Upper lobe of right lung (tissue), 1 donor: ENCODE data around the gene XYLT1. TPM values are rescaled to one million over a fixed set of nuclear protein-coding genes. Genes with fewer than 3 reads are reported as not detected.
A peak's percentile ranks its signal among the peaks of the same experiment; 100 is the strongest.

Experiments
- ATAC-seq: fragments of 200-7000 bp; cut with Tn5 transposase; one replicate; pipeline ENCODE4 v1.9.1; 2020; ENCODE audit warnings: mild to moderate bottlenecking, moderate library complexity
- DNase-seq: peaks from one replicate; pipeline ENCODE4 v3.0.0-alpha.2; 2020
- H3K27ac ChIP-seq: fragments of 200-600 bp; one replicate; pipeline ENCODE4 v1.8.0; 2022
- H3K27me3 ChIP-seq: fragments of 200-600 bp; one replicate; pipeline ENCODE4 v1.8.0; 2022; ENCODE audit warnings: mild to moderate bottlenecking
- H3K36me3 ChIP-seq: fragments of 200-600 bp; one replicate; pipeline ENCODE4 v1.8.0; 2022
- H3K4me1 ChIP-seq: fragments of 200-600 bp; one replicate; pipeline ENCODE4 v1.8.0; 2022
- H3K4me3 ChIP-seq: fragments of 200-600 bp; one replicate; pipeline ENCODE4 v1.8.0; 2022; ENCODE audit warnings: mild to moderate bottlenecking
- H3K9me3 ChIP-seq: fragments of 200-600 bp; one replicate; pipeline ENCODE4 v1.8.0; 2022
- CTCF ChIP-seq: fragments of 200-600 bp; IDR thresholded peaks from one replicate; pipeline ENCODE4 v1.8.0; 2022; ENCODE audit warnings: antibody characterized with exemption
- intact Hi-C: fragments of 100-400 bp; cut with DNase I; formaldehyde crosslinking; loops from one replicate; pipeline ENCODE4 v1.11.0; 2022
- total RNA-seq: library from RNA; stranded (reverse); fragmentation: NEBNext Ultra II Directional; extraction: Animal tissue kit (Norgen Biotek cat#: 25700); gene quantifications from one replicate; pipeline ENCODE4 v1.2.1, GENCODE V29; 2021
- donor health status: DM: no; HTN: yes; CAD: no; lungs with severe emphysema.

Gene XYLT1
- total RNA-seq, 1 donor from 2014 or later = 12.1 TPM

DNA sequence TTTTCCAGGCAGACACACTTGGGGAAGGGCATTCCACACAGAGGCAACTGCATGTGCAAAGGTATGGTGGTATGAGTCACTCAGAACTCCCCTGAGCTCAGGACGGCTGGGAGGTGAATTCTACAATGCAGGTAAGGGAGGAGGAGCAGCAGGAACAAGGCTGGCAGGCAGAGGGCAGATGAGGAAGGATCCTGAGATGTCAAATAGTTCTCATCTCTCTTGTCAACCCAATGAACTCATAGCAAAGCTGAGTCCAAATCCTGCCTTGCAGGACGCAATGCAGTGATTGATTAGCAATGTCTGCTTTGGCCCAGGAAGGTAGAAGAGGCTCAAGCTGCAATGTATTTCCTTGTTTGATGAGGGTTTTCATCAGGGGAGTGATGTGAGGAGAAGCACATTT, 243.5 kb downstream of the XYLT1 start:
- no peak for TF ChIP-seq CTCF
- Histone ChIP-seq H3K4me1 (peaks cover 27% of the 10 kb centered on the region), H3K36me3 (no peaks in the 10 kb centered on the region), H3K4me3 (no peak overlapping the region), H3K27me3 (no peaks in the 10 kb centered on the region), H3K27ac (no peak overlapping the region), H3K9me3 (no peaks in the 10 kb centered on the region)
- DNase-seq (no peak), ATAC-seq (no peak)
- intact Hi-C loops = no loop called here

- ATAC-seq = no peak
- Histone ChIP-seq H3K4me1 (peaks cover 27% of the 10 kb centered on the region), H3K4me3 (no peak overlapping the region), H3K36me3 (no peaks in the 10 kb centered on the region), H3K27ac (no peak overlapping the region), H3K9me3 (no peaks in the 10 kb centered on the region), H3K27me3 (no peaks in the 10 kb centered on the region)
- intact Hi-C loops = no loop called here
- TF ChIP-seq CTCF = no peak
- DNase-seq = no peak
Measured at GRCh38 chr16:17225541-17225940, 245.2 kb downstream of the XYLT1 start.

DNA sequence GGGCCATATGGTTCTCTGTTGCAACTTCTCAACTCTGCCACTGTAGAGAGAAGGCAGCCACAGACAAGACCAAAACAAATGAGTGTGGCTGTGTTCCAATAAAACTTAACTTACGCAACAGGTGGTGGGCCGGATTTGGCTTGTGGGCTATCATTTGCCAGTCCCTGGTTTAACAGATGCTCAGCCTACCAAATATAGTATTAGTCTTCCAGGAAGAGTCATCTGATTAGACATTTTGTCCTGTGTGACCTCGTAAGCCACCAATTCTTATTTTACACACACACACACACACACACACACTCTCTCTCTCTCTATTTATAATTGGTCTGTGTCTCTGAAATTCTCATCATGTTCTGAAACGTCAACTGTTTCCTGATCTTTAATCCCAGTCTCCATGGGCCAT, 245.9 kb downstream of the XYLT1 start:
- peak; percentile 6 for TF ChIP-seq CTCF
- H3K4me3 ChIP-seq = no peak overlapping the region
- H3K4me1 ChIP-seq = peaks cover 27% of the 10 kb centered on the region
- ATAC-seq = peak; percentile 73
- H3K9me3 ChIP-seq = no peaks in the 10 kb centered on the region
- intact Hi-C loops = no loop called here
- H3K36me3 ChIP-seq = no peaks in the 10 kb centered on the region
- no peak overlapping the region for H3K27ac ChIP-seq
- H3K27me3 ChIP-seq = no peaks in the 10 kb centered on the region
- no peak for DNase-seq

DNA sequence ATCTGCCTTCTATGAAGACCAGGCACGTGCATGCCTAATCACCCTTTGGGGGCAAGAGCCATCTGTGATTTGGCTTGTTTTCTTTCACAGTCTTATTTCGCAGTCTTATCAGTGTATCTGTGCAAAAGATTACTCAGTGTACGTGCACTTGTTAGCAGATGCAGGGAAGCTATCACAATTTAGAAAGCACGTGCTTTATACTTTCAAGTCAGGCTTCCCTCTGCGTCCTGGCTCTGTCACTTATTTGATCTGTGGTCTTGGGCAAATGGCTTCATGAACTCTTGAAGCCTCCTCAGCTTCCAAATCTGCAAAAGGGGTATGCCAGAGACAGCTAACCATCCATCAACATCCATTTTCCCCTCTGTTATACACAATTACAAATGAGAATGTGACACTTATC, 246.4 kb downstream of the XYLT1 start:
- Histone ChIP-seq H3K27me3 (no peaks in the 10 kb centered on the region), H3K4me1 (peaks cover 27% of the 10 kb centered on the region), H3K9me3 (no peaks in the 10 kb centered on the region), H3K27ac (no peak overlapping the region), H3K4me3 (no peak overlapping the region), H3K36me3 (no peaks in the 10 kb centered on the region)
- no peak for ATAC-seq
- no peak for DNase-seq
- no peak for TF ChIP-seq CTCF
- intact Hi-C loops = no loop called here

DNA sequence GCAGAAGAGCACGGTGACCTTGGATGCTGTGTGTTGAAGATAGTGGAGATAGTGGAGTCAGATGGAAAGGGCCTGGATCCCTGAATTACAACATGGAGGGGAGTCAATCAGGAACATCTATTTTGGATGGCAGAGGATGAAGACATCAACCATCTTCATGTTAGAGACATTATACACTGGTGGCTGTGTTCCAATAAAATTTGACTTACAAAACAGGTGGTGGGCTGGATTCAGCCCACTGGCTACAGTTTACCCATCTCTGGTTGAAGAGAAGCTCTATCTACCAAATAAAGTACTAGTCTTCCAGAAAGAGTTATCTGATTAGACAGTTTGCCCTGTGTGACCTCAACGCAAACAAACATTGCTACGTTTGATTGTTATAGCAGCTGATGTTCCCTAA, 247.2 kb downstream of the XYLT1 start:
- no peak for ATAC-seq
- peaks cover 27% of the 10 kb centered on the region for H3K4me1 ChIP-seq
- H3K27ac ChIP-seq = no peak overlapping the region
- H3K9me3 ChIP-seq = no peaks in the 10 kb centered on the region
- no peaks in the 10 kb centered on the region for H3K27me3 ChIP-seq
- intact Hi-C loops = no loop called here
- H3K4me3 ChIP-seq = no peak overlapping the region
- no peak for TF ChIP-seq CTCF
- H3K36me3 ChIP-seq = no peaks in the 10 kb centered on the region
- no peak for DNase-seq

- Histone ChIP-seq H3K36me3 (no peaks in the 10 kb centered on the region), H3K9me3 (no peaks in the 10 kb centered on the region), H3K4me3 (no peak overlapping the region), H3K27ac (peak overlapping the region; percentile 6), H3K4me1 (peaks cover 27% of the 10 kb centered on the region), H3K27me3 (no peaks in the 10 kb centered on the region)
- intact Hi-C loops = no loop called here
- no peak for TF ChIP-seq CTCF
- ATAC-seq (peak; percentile 69), DNase-seq (no peak)
Measured at GRCh38 chr16:17222871-17223401, 247.8 kb downstream of the XYLT1 start.
